GM12878 (cell line): ENCODE measurements around the gene FAM20B. TPM values are rescaled to one million over a fixed set of nuclear protein-coding genes. Genes with fewer than 3 reads are reported as not detected.
"Not testable (repeated sequence)": the region's sequence is repeated elsewhere in the genome, so short reads cannot be mapped to it uniquely, and the experiment has no call there.

Experiments used
- ATAC-seq: fragments of 200-7000 bp; cut with Tn5 transposase; 3 replicates; pipeline ENCODE4 v1.9.1; 2020; ENCODE audit warnings: mild to moderate bottlenecking, moderate library complexity
- BruUV-seq: library from RNA; stranded (reverse); fragments of 400-500 nt; replicated peaks from 2 replicates; lab custom pipeline; 2021; lab: Mats Ljungman, UMichigan
- CTCF ChIA-PET: fragments of 300-600 bp; sonication (Branson Sonifier 250); formaldehyde crosslinking; extraction: SDS; loops from one replicate; lab custom pipeline; 2021; ENCODE audit warnings: inconsistent platforms; lab: Yijun Ruan, JAX
- POLR2A ChIA-PET: fragments of 350-600 bp; formaldehyde crosslinking; extraction: SDS; loops from one replicate; lab custom pipeline; 2021; ENCODE audit warnings: inconsistent platforms; lab: Charles Lee
- RAD21 ChIA-PET: fragments of 300-600 bp; sonication (Branson Sonifier 250); formaldehyde crosslinking; loops from one replicate; lab custom pipeline; 2023; ENCODE audit warnings: antibody characterized with exemption; ENCODE audit not compliant: unreplicated experiment; lab: Charles Lee
- SMC1A ChIA-PET: fragments of 300-600 bp; sonication (Branson Sonifier 250); formaldehyde crosslinking; loops from one replicate; lab custom pipeline; 2023; ENCODE audit not compliant: unreplicated experiment, uncharacterized antibody; lab: Charles Lee
- DNase-seq: peaks from one replicate; pipeline ENCODE4 v3.0.0-alpha.2; 2011; ENCODE audit warnings: low read depth, low spot score
- FAIRE-seq: peaks from 3 replicates; lab custom pipeline; 2011; peaks lifted over from hg19 to GRCh38; lab: Jason Lieb, UNC
- H2AFZ ChIP-seq: 2 replicates; pipeline ENCODE4 v1.6.0; 2011; ENCODE audit warnings: low read depth, low read length, control low read depth; ENCODE audit not compliant: control insufficient read depth
- H3K27ac ChIP-seq: 2 replicates; pipeline ENCODE4 v1.5.1; 2011; ENCODE audit warnings: control low read depth; ENCODE audit not compliant: control insufficient read depth, insufficient read depth
- H3K27me3 ChIP-seq, 2 experiments: replicated peaks in 1 of 2; 2 replicates each; pipeline versions ENCODE4 v1.6.0 to v1.6.1; 2011; ENCODE audit warnings: low read length in 1 of 2; ENCODE audit not compliant: control insufficient read depth in 2 of 2, insufficient read depth in 2 of 2
- H3K36me3 ChIP-seq, 2 experiments: 2 replicates each; pipeline ENCODE4 v1.5.1; 2011; ENCODE audit warnings: low read length in 1 of 2; ENCODE audit not compliant: control insufficient read depth in 2 of 2, insufficient read depth in 2 of 2
- H3K4me1 ChIP-seq: 2 replicates; pipeline ENCODE4 v1.6.1; 2011; ENCODE audit warnings: mild to moderate bottlenecking, low read length, moderate library complexity, mixed read lengths; ENCODE audit not compliant: control insufficient read depth, insufficient read depth
- H3K4me2 ChIP-seq: 2 replicates; pipeline ENCODE4 v1.6.0; 2011; ENCODE audit warnings: control low read depth; ENCODE audit not compliant: control insufficient read depth, insufficient read depth
- H3K4me3 ChIP-seq: fragments of 200-600 bp; sonication (generic); 2 replicates; pipeline ENCODE4 v1.5.1; 2016
- H3K79me2 ChIP-seq: 2 replicates; pipeline ENCODE4 v1.6.0; 2011; ENCODE audit warnings: low read length; ENCODE audit not compliant: control insufficient read depth, insufficient read depth
- H3K9ac ChIP-seq: 2 replicates; pipeline ENCODE4 v1.8.0; 2011; ENCODE audit warnings: low read length, control low read depth, mixed read lengths; ENCODE audit not compliant: control insufficient read depth, insufficient read depth
- H3K9me3 ChIP-seq: replicated peaks from 3 replicates; pipeline ENCODE4 v1.5.1; 2011; ENCODE audit warnings: mild to moderate bottlenecking, low read length; ENCODE audit not compliant: control insufficient read depth, insufficient read depth
- H4K20me1 ChIP-seq: 2 replicates; pipeline ENCODE4 v1.6.0; 2011; ENCODE audit not compliant: control insufficient read depth, insufficient read depth
- TCF7 ChIP-seq: IDR thresholded peaks from 2 replicates; pipeline ENCODE4 v1.6.1; 2014; ENCODE audit warnings: antibody characterized with exemption, borderline replicate concordance
- WGBS: methylation state at CpG from one replicate; pipeline ENCODE4 v1.1.6; 2016; ENCODE audit warnings: low lambda C conversion rate; ENCODE audit not compliant: insufficient replicate concordance, insufficient coverage; ENCODE audit errors: missing lambda C conversion rate; 5-methylcytosine and 5-hydroxymethylcytosine counted together
- in situ Hi-C: fragments of 300-500 bp; cut with MboI; formaldehyde crosslinking; loops from 9 replicates; pipeline ENCODE4 v1.14.3; 2018; ENCODE audit warnings: mixed read lengths
- intact Hi-C: fragments of 100-400 bp; cut with micrococcal nuclease; formaldehyde crosslinking; loops from one replicate; pipeline ENCODE4 v1.14.2; 2022; ENCODE audit not compliant: unreplicated experiment
- polyA plus RNA-seq, 11 experiments: library from polyadenylated mRNA; depleted of rRNA in 4 of 11; unstranded in 6 of 11; stranded (reverse) in 5 of 11; fragments of >200 nt; fragmentation: Nextera tagmentation in 4 of 11; fragmentation: Illumina TruSeq in 1 of 11; extraction: Ambion mirVana in 4 of 11; extraction: Trizol in 1 of 11; gene quantifications; 1 replicate in 1 of 11; 2 replicates in 10 of 11; pipeline versions ENCODE4 v1.2.1 to v1.2.3, GENCODE V29; 2011 to 2016; ENCODE audit warnings: inconsistent platforms in 2 of 11, missing spikeins in 2 of 11, low read depth in 1 of 11
- total RNA-seq, 4 experiments: library from RNA; depleted of rRNA in 3 of 4; stranded (reverse); fragments of >200 nt in 3 of 4; fragmentation: Illumina TruSeq in 1 of 4; extraction: Trizol in 1 of 4; gene quantifications; 2 replicates each; pipeline versions ENCODE4 v1.2.1 to v1.2.3, GENCODE V29; 2013 to 2021
- TF ChIP-seq, protein P1 (sequence below): fragments of 450-650 bp; formaldehyde crosslinking; IDR thresholded peaks from 2 replicates; pipeline ENCODE4 v1.5.0; 2022; ENCODE audit warnings: mild to moderate bottlenecking, missing genetic modification characterization

The FAM20B gene
- total and polyA plus RNA-seq, 10 of the 15 experiments (the other 5 are each of a cell fraction or from before 2014, with no cell fraction given), result 2.4 to 25.6 (median 12.8) TPM

- TF ChIP-seq, protein P1, sequence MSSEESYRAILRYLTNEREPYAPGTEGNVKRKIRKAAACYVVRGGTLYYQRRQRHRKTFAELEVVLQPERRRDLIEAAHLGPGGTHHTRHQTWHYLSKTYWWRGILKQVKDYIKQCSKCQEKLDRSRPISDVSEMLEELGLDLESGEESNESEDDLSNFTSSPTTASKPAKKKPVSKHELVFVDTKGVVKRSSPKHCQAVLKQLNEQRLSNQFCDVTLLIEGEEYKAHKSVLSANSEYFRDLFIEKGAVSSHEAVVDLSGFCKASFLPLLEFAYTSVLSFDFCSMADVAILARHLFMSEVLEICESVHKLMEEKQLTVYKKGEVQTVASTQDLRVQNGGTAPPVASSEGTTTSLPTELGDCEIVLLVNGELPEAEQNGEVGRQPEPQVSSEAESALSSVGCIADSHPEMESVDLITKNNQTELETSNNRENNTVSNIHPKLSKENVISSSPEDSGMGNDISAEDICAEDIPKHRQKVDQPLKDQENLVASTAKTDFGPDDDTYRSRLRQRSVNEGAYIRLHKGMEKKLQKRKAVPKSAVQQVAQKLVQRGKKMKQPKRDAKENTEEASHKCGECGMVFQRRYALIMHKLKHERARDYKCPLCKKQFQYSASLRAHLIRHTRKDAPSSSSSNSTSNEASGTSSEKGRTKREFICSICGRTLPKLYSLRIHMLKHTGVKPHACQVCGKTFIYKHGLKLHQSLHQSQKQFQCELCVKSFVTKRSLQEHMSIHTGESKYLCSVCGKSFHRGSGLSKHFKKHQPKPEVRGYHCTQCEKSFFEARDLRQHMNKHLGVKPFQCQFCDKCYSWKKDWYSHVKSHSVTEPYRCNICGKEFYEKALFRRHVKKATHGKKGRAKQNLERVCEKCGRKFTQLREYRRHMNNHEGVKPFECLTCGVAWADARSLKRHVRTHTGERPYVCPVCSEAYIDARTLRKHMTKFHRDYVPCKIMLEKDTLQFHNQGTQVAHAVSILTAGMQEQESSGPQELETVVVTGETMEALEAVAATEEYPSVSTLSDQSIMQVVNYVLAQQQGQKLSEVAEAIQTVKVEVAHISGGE (CRISPR knock-in tag), result no peak
- TF ChIP-seq TCF7, result no peak
These were observed 13.0 kb downstream of the FAM20B start (continued) for GRCh38 chr1:179038528-179039281.

DNA sequence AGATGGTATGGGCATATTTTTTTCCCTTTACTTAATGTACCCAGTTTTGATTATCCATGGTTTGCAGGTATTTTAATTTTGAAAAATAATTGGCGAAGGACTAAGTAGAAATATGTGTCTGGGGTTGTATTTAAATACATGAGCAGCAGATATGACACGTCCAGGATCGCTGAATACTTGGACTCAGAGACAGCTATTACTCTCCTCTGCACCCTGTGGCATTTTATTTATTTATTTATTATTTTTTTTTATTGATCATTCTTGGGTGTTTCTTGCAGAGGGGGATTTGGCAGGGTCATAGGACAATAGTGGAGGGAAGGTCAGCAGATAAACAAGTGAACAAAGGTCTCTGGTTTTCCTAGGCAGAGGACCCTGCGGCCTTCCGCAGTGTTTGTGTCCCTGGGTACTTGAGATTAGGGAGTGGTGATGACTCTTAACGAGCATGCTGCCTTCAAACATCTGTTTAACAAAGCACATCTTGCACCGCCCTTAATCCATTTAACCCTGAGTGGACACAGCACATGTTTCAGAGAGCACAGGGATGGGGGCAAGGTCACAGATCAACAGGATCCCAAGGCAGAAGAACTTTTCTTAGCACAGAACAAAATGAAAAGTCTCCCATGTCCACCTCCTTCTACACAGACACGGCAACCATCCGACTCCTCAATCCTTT, 13.9 kb downstream of the FAM20B start:
- in situ Hi-C loops, FAIRE-seq, RAD21 ChIA-PET, H3K36me3 ChIP-seq, H4K20me1 ChIP-seq, BruUV-seq, intact Hi-C loops, H3K27me3 ChIP-seq, H3K9me3 ChIP-seq, H3K9ac ChIP-seq, H3K4me3 ChIP-seq, H2AFZ ChIP-seq, H3K27ac ChIP-seq, H3K4me2 ChIP-seq, DNase-seq, POLR2A ChIA-PET, ATAC-seq: not testable (repeated sequence)
- ChIA-PET SMC1A (interaction anchor here (1.2 to 2.2 kb wide), 2 partner anchors 12 to 18 kb away, joined by 6 to 8 read pairs; no protein-coding TSS in a partner anchor), CTCF (interaction anchor here (1.7 kb wide), 1 partner anchor 12 kb away, joined by 3 read pairs; no protein-coding TSS in a partner anchor)
- Histone ChIP-seq H3K79me2 (peaks cover 27% of the 10 kb centered on the region), H3K4me1 (peaks cover 38% of the 10 kb centered on the region)
- 87% methylated on average over 6 of the region's 9 CpGs for WGBS

DNA sequence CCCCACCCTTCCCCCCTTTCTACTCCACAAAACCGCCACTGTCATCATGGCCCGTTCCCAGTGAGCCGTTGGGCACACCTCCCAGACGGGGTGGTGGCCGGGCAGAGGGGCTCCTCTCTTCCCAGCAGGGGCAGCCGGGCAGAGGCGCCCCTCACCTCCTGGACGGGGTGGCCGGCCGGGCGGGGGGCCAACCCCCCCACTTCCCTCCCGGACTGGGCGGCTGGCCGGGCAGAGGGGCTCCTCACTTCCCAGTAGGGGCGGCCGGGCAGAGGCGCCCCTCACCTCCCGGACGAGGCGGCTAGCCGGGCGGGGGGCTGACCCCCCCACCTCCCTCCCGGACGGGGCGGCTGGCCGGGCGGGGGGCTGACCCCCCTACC, 14.5 kb downstream of the FAM20B start:
- DNase-seq, ATAC-seq, H4K20me1 ChIP-seq, H3K4me3 ChIP-seq, H3K27ac ChIP-seq, H2AFZ ChIP-seq, BruUV-seq, H3K9ac ChIP-seq, H3K9me3 ChIP-seq, intact Hi-C loops, POLR2A ChIA-PET, RAD21 ChIA-PET, H3K4me2 ChIP-seq, H3K36me3 ChIP-seq, in situ Hi-C loops, H3K27me3 ChIP-seq, FAIRE-seq: not testable (repeated sequence)
- H3K79me2 ChIP-seq, result peaks cover 24% of the 10 kb centered on the region
- SMC1A ChIA-PET, result interaction anchor here (2.2 kb wide), 1 partner anchor 13 kb away, joined by 8 read pairs; no protein-coding TSS in a partner anchor
- CTCF ChIA-PET, result interaction anchor here (1.7 kb wide), 1 partner anchor 12 kb away, joined by 3 read pairs; no protein-coding TSS in a partner anchor
- H3K4me1 ChIP-seq, result peaks cover 36% of the 10 kb centered on the region
- WGBS, result 96% methylated on average over 5 of the region's 27 CpGs
